HG03139 (cell line): ENCODE data around the gene LPP.
"Not testable (repeated sequence)": the region's sequence is repeated elsewhere in the genome, so short reads cannot be mapped to it uniquely, and the experiment has no call there.

Experiments used
- ATAC-seq: cut with Tn5 transposase; IDR thresholded peaks from one replicate; pipeline ENCODE4 v1.9.1; 2021; ENCODE audit not compliant: unreplicated experiment

Gene LPP

DNA sequence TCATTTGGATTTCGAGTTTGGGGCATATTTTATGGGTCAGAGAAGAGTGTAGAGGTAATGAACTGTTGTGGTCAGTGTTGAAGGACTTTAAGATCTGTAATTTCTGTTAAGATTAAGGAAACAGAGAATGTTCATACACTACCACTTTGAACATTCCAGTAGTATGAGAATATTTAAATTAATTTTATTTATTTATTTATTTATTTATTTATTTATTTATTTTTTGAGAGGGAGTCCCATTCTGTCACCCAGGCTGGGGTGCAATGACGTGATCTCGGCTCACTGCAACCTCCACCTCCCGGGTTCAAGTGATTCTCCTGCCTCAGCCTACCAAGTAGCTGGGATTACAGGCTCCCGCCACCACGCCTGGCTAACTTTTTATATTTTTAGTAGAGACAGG lies 459.8 kb downstream of the LPP start:
- ATAC-seq: not testable (repeated sequence)

DNA sequence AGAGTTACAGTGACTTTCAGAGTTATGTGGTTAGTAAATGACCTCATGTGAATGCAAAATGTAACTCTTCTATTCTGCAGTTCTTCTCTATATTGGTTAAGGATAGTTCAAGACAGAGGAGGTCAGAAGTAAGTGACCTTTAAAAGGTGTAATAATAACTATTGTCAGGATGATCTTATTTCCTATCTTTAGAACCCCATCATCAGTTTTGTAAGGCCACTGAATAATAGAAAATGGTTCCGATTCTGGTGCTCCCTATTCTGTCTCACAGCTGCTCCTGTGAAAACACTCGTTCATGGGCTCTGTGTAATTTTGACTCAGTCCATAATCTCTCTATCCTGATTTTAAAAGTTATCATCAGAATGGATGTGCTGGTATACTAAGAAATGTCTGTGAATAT lies 463.3 kb downstream of the LPP start:
- ATAC-seq: no peak

DNA sequence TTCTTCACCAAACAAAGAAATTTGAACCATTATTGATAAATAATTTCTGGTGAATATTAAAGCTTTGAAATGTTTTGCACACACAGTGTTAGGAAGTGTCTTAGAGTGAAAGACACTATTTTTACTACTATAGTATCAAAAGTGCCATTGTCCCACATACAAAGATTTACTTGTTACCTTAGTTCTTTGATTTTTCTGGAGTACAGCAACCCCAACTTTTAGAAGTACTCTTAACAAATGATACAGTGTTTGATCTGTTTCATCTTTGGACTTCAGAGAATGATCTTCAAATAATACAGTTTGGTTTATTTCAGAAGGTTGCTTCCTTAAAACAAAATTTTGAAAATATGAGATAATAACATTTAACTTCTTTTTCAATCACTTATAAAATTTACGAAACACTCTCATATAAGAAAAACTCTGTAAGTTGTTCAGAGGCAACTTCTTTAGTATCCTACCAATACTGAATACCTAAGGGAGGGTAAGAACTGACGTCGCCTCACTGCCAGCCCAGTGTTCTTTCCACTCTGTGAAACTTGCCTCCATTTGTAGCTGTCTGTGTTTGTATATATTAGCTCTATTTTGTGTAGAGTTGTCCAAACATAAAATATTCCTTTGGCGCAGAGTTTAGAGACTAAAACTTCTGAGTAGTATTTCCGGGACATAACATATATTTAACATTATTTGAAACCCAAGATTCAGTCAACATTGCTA lies 464.2 kb downstream of the LPP start:
- ATAC-seq: no peak

DNA sequence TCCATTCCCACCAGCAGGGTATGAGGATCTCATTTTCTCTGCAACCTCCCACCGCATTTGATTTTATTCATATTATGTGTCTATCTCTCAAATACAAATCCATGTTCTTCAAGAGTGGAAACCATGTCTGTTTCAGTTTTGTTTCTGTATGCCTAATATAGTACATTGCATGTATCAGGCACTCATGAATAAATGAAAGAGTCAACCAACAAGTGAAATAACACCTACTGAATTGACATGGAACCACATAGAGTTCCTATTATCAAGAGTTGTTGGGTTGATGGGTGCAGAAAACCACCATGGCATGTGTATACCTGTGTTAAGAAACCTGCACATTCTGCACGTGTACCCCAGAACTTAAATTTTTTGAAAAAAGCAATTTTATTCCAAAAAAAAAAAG lies 466.8 kb downstream of the LPP start:
- no peak for ATAC-seq

DNA sequence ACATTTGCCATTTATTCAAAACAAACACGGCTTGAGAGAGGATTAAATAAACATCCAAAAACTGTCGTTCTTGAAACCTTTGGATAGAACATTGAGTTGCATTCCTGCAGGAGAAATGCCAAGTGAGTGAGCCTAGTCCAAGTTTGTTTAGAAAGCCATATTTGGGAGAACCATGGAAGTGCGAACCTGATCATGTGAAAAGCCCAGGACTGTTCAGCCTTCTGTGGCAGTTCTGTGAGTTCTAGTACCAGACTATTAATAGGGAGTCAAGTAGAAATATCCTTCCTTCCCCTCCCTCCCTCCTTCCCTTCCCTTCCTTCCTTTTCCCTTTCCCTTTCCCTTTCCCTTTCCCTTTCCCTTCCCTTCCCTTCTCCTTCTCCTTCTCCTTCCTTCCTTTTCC lies 470.4 kb downstream of the LPP start:
- no peak for ATAC-seq

DNA sequence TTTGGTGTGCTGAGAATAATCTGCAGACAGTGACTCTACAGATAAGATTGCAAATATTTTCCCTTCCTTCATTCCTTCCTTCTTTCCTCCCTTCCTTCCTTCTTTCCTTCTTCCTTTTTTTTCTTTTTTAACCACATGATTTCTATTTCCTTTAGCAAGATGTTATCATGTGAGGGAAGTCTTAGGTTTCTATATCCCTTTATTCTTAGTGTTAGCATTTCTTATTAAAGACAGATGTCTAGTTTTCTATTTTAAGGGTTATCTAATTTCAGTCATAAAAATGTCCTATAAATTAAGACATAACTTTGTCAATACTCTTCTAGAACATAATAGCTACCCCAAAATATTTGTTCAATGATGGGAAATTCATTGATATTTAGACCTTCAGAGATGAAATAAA lies 470.9 kb downstream of the LPP start:
- no peak for ATAC-seq

DNA sequence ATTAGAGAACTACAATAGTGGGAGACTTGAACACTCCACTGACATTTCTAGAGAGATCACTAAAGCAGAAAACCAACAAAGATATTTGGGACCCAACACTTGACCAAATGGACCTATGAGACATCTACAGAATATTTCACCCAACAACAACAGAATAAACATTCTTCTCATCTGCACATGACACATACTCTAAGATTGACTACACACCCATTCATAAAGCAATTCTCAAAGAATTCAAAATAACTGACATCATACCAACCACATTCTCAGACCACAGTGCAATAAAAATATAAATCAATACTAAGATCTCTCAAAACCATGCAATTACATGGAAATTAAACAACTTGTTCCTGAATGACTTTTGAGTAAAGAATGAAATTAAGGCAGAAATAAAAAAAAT lies 473.7 kb downstream of the LPP start:
- no peak for ATAC-seq

DNA sequence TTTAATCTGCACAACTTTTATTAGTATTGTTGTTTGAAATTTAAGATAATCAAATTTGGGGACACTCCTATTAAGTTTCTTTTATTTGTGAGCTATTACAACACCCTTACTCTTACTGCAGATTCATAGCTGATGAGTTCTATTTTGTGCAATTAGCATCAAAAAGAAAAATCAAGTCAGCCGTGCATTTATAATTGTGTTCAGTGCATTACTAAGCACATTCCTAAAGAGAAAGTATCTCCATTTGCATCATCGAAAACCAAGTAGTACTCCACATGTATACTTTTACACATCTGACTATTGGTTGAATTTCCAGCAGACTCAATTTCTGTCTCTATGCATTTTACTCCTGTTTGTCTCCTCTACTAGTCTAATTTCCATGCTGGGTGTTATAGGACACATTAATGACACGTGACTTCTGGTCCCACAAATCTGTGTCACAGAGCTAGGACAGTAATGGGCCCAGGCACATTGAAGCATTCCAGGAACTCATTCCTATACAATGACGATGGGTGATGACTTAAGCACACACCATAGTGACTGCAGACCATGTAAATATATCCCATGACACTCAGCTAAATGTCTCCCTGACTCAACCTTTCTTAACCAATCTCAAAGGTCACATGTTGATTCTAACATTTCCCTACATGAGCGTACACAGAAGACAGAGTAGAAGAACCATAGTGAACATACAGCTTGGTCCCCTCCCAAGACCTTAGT lies 477.5 kb downstream of the LPP start:
- ATAC-seq: no peak

DNA sequence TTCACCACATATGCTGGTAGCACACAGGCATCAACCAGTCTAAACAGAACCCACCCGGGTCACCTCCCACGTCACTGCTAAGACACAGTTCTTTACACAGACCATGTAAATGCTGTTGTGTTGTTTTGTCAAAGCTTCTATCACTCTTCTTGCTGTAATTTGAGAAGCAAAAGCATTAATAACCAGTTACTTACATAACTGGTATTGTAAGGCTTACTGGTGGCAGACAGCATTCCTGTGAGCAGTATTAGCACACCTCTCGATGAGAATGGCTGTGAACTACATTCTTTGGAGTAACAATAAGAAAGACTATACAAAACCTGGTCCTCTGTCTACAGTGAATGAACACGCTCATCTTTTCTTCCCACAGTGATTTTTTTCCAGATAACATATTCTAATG lies 479.2 kb downstream of the LPP start:
- ATAC-seq: no peak

DNA sequence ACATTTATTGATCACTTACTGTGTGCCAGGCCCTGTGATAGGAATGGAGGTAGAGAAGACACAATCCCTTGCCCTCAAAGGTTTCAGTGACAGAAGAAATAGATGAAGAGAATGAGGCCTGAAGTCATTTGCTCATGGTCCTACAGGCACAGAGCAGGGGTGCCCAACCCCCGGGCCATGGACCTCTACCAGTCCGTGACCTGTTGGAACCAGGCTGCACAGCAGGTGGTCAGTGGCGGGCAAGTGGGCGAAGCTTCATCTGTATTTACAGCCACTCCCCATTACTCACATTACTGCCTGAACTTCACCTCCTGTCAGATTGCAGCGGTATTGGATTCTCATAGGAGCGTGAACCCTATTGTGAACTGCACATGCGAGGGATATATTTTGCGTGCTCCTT lies 480.3 kb downstream of the LPP start:
- no peak for ATAC-seq

DNA sequence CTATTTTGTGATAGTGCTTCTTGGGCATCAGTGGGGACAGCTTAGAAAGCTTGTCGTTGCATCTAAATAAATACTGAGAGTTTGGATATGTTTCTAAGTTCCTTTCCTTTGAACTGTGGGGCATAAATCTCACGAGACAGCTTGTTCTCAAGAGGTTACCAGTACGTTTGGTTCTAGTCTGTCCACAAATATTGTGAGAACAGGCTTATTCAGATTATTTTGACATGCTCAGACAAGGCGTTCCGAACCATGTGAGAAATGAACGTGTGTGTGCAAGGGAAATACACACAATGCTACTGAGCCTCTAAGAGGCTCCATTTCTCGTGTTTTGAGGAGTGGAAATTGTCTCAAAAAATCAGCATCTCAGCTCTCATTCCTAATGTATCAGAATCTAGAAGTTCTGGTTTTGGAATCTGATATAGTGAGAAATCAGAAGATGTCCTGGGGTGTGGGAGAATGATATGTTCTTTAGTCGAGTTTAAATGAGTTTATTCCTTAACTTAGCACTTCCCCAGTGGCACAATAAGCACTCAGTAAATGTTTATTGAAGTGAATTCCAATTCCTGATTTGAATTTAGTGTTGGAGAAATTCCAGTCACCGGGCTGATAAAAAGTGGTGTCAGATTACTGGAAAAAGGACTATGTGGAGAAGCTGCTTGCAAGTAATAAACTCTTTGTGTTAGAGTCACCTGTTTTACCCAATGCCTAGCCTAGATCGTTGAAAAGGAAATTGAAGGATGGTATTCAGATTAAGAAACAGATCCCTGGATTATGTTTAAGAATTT lies 481.5 kb downstream of the LPP start:
- no peak for ATAC-seq

DNA sequence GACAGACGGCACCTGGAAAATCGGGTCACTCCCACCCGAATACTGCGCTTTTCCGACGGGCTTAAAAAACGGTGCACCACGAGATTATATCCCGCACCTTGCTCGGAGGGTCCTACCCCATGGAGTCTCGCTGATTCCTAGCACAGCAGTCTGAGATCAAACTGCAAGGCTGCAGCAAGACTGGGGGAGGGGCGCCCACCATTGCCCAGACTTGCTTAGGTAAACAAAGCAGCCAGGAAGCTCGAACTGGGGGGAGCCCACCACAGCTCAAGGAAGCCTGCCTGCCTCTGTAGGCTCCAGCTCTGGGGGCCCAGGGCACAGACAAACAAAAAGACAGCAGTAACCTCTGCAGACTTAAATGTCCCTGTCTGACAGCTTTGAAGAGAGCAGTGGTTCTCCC lies 482.3 kb downstream of the LPP start:
- not testable (repeated sequence) for ATAC-seq

DNA sequence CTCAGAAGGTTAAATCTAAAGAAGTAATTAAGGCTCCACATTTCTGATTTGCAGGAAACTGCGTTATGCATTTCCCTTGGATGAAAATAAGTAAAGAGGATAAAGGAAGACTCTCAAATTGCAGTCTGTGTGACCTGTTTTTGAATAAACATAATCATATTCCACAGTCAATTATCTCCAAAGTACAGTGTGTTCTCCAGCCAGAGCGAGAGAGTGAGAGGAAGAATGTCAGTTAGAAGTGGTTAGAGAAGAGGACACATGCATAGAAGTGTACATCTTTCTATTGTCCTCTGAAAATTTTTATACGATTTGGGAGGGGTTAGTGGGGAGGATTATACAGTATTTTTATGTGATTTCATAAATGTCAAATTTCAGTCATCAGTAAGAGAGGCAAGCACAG lies 487.1 kb downstream of the LPP start:
- no peak for ATAC-seq

DNA sequence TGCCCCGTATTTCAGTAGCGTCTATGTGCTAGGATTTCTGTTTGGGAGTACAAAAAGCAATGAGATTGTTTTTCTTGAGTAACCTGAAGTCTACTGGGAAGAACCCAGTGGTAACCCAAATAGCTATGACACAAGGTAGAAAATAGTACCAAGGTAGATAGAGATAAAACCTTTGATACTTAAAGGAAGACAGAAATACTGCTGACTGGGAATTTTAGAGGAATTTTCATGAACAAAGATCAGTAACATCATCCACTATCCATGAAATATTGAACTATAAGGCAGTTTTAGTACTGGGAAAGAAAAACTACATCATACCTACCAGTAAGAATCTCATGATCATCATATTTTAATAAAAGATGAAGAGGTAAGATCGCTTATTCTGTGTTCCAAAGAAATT lies 489.8 kb downstream of the LPP start:
- ATAC-seq: no peak

DNA sequence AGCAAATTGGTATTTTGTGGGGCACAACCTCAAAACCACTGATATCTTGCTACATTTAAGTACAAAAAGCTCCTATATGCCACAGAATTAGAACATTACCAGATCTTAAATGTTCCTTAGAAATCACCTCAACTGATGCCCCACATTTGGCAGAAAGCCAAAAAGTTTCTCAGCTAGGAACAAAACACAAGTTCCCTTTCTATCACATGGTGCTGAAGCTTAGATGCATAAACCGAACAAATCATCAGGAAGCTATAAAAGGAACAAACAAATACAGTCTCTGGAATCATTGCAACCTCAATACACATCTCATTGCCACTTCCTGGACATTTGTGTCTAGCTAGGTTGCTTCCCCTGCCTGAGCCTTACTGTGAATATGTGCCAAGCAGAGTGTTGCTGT lies 492.6 kb downstream of the LPP start:
- ATAC-seq: no peak

DNA sequence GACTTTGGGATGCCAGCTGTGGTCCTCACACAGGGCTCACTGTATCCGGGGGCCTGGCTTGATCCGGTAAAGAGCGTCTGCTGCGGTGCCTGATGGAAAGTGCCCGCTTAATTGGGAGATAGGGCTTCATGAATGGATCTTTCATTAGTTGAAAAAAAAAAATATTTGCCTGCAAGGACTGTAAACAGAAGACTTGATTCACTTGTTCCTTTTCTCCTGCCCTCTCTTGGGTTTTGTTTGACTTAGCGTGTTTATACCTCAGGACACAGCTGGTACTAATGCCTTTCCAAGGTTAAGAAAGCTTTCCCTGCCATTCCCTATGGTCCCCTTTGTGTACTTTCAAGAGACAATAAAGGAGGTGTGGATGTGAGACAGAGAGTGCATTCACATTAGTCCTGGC lies 493.3 kb downstream of the LPP start:
- ATAC-seq: no peak

DNA sequence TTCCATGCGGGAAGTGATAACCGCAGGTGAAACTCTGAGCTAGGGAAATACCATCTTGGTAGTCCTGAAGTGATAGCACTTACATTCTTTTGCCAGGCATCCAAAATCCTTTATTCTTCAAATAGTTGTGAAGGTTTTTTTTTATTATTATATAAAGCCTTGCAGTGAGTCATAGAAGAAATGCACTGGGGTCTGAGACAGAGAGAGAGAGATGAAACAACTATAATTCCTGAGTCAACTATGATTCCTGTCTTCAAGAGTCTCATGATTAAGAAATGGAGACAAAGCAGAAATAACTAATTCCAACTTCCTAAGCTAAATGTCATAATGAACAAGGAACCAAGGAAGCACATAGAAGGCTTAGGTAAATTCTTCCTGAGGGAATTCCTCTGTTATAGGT lies 495.6 kb downstream of the LPP start:
- no peak for ATAC-seq

DNA sequence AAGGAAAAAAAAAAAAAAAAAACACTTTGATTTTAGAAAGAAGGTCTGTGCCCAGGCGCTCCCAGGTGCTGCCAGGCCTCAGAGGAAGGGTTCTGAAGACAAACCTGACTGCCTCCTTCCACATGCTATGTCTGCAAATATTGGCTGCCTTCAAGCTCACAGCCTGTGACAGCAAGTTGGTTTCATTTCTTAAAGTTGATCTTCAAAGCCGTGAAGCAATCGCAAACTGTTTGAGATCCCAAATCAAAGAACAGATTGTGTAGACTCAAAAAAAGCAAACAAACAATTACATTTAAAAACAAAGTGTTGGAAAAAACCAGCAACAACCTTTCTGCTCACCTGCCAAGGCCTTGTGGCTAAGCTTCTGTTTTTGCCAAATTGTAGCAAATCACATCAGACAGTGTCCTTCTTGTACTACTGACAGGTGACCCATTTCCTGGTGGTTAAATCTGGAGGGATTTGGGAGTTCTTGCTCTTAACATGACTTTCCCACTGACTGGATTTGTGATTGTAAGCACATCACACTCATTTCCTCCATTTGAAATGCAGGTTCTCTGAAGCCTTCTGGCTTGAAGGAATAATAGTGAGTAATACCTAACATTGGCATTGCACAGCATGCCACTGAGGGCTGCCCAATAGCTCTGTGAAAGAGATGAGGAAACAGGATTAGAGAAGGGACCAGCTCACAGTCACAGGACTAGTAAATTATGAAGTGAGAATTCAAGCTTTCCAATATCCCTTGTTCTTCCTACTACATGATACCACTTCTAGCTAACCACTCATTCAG lies 502.4 kb downstream of the LPP start:
- ATAC-seq: no peak

DNA sequence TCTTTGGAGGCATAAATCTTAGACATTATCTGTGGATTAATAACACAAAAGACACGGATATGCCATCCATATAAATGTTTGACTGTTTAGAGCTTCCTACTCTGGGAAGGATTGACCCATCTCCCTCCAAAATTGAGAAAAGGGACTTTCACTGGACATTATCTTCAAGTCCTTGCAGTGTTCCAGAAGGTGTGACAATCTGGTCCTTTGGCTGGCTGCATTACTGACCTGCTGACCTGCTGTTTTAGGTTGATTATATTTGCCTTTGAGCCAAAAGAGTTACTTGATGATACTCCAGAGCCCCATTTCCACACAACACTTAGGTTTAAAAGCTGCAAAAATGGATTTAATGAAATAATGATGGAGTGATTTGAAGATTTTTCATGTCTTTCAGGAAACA lies 504.6 kb downstream of the LPP start:
- ATAC-seq: no peak

DNA sequence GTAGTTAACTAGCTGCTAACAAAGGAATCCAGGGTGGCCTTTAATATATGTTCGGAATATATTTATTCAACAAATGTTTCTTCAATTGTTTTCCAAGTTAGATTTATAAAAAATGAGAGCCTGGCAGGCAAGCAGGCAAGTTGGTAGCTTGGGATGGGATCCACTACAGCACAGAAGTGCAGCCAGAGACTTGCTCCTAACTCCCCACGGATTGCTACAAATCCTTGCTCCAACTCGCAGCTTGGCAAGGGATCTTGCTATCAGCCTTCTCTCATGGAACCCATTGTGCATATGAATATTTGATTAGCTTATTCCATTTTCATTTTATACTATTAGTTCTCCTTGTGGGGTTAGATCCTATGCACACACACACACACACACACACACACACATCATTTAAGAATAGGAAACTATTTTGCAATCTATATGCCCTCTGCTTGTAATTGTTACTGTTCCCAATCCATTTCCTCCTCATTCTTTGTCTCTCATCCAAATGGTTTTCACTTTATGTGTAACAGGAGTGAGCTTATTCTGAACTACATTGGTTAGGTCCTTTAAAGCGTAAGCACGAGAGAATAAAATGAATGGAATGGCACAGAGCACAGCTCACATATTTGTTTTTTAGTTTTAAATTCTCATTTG lies 505.6 kb downstream of the LPP start:
- no peak for ATAC-seq

DNA sequence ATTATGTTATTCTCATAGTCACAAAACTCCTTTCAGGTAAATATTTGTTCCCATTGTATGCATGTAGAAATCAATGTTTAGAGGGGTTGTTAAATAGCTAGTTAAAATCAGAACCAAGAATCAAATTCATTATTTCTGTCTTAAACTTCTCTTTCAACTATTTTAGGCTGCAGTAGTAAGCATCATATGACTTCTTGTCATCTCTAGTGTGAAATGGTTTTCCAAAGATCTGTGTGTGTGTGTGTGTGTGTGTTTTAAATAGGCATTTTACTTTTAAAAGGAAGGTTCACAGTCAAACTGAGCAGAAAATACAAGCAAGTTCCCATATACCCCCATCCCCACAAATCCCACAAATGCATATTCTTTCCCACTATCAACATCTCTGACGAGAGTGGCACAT lies 506.5 kb downstream of the LPP start:
- no peak for ATAC-seq
